GM13976 (cell line): ENCODE data around the gene GBX1.

ENCODE experiments used
- DNase-seq: peaks from one replicate; pipeline ENCODE4 v3.0.0; 2012; ENCODE audit warnings: low spot score
- in situ Hi-C: fragments of 300-500 bp; cut with MboI; formaldehyde crosslinking; loops from one replicate; pipeline ENCODE4 v1.12.0; 2022; ENCODE audit warnings: low sequenced_read_pairs, mixed read lengths, inconsistent platforms; ENCODE audit not compliant: unreplicated experiment
- TF ChIP-seq, protein P1 (sequence below): IDR thresholded peaks from 2 replicates; pipeline ENCODE4 v1.5.1; 2012; ENCODE audit warnings: borderline replicate concordance, mild to moderate bottlenecking; ENCODE audit not compliant: insufficient read depth; ENCODE audit errors: extremely low read depth, missing control alignments, control extremely low read depth

Gene GBX1

DNA sequence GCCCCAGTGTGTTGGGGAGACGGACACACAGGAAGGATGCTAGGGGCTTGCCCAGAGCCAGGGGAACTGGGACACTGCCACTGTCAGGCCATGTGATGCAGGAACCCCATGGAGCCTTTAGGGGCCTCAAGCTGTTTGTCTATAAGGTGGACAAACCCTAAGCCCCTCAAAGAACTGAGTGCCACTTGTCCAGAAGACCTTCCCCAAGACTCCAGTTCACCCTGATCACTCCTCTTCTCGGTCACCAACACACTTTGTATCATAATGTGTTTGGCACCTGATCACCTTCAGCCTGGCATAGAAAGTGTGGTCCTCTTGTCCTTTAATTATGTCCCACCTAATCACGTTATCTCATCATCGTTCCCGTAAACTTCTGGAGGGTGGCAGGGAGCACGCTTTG, 42.1 kb upstream of the GBX1 start:
- DNase-seq = no peak
- TF ChIP-seq, protein P1, sequence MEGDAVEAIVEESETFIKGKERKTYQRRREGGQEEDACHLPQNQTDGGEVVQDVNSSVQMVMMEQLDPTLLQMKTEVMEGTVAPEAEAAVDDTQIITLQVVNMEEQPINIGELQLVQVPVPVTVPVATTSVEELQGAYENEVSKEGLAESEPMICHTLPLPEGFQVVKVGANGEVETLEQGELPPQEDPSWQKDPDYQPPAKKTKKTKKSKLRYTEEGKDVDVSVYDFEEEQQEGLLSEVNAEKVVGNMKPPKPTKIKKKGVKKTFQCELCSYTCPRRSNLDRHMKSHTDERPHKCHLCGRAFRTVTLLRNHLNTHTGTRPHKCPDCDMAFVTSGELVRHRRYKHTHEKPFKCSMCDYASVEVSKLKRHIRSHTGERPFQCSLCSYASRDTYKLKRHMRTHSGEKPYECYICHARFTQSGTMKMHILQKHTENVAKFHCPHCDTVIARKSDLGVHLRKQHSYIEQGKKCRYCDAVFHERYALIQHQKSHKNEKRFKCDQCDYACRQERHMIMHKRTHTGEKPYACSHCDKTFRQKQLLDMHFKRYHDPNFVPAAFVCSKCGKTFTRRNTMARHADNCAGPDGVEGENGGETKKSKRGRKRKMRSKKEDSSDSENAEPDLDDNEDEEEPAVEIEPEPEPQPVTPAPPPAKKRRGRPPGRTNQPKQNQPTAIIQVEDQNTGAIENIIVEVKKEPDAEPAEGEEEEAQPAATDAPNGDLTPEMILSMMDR = no peak
- in situ Hi-C loops = no loop called here

DNA sequence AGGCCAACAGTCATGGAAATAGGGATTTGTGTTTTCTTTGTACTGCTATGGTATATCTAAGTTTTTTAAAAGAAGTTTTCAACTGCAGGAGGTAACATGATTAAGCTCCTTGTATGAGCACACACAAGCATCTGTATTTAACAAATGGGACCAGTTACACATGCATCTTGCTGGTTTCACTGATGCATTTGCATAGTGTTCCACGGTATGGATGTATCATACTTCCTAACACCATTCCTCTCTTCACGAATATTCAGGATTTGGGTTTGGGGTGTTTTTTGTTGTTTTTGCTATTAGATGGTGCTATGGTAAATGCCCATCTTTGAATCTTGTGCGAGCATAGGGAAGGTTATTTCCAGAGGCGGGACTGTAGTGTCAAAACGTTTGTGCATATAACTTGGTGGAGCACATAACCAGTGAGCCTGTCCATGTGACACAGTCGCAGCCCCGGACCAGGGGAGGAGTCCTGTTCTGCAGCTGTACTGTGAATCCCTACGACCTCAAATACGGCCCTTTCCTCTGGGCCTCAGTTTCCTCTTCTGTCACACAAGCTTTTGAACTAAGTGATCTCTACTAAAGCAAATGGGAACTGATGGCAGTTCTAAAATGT, 40.9 kb upstream of the GBX1 start:
- in situ Hi-C loops = no loop called here
- TF ChIP-seq, protein P1 = no peak
- no peak for DNase-seq

DNA sequence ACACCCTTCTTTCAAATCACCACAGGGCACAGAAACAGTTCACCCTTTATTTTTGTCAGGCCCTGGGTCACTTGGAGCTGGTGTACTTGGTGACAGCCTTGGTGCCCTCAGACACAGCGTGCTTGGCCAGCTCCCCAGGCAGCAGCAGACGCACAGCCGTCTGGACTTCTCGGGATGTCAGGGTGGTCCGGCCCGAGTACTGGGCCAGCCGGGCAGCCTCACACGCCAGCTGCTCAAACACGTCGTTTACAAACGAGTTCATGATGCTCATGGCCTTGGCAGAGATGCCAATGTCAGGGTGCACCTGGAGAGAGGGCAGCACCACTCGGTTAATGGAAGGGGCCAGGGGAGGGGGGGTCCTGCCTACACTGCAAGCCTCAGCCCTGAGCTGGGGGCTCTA, 40.3 kb upstream of the GBX1 start:
- DNase-seq = no peak
- in situ Hi-C loops = no loop called here
- TF ChIP-seq, protein P1 = no peak

DNA sequence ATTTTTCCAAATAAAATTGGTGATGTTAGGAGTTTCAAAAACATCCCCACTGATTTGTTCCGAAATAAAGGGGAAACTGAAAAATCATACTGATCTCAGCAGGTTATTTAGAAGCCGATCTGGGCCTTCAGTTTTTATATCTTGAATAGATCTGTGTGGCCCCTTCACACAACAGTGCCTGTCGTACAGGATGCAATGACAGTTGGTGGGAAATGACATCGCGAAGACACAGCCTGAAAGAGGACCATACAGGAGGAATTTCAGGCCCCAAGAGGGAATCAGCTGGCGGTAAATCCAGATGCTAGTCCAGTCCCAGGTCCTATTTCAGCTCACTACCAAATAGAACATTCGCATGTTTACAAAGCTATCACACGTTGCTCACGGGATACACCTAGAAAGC, 39.8 kb upstream of the GBX1 start:
- no peak for DNase-seq
- in situ Hi-C loops = no loop called here
- TF ChIP-seq, protein P1 = no peak

DNA sequence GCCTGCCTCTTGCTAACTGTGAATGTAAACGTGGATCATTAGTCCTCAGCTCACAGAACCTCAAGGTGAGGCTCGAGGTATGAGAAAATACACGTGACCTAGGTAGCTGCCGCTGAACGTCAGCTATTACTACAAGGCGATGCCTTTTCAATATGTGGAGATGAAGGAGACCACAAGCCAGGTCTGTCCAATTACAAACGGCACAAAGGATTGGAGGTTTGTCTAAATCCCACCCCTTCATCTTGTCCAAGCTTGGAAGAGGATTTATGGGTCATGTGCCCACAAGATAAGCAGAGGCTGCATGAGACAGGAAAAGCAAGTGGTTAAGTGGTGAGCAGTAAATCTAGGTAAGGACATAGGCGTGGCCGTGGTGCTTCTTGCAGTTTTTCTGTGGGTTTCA, 39.4 kb upstream of the GBX1 start:
- DNase-seq = no peak
- in situ Hi-C loops = no loop called here
- TF ChIP-seq, protein P1 = no peak

DNA sequence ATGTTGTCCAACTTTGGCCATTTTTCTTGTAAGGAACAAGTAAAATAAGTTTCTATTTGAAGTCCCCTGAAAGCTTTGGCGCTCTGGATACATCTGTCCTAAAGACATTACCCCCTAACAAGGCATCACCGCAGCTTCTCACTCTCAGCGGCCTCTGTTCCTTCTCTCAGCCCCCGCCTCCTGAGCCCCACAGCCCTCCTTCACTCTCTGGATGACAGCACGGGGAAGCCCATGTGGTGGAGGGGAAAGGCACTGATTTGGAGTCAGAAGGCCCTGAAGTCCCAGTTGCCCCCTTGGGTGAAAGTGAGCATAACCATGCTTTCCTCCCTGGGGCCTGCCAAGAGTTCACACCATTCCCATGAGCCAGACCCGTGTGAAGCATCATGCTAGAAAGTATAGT, 38.2 kb upstream of the GBX1 start:
- in situ Hi-C loops = no loop called here
- peak; percentile 37 for DNase-seq
- TF ChIP-seq, protein P1 = no peak
